ENCODE measurements around the gene CNPY1. TPM values are rescaled to one million over a fixed set of nuclear protein-coding genes. Genes with fewer than 3 reads are reported as not detected.

CNPY1 gene
- total RNA-seq, 2 donors from 2014 or later: not detected

- no peak for DNase-seq
- H3K9me3 ChIP-seq (ENCODE audit: control insufficient read depth, low read length, poor library complexity, severe bottlenecking): no peaks in the 10 kb centered on the region
- Mint-ChIP-seq H3K4me3 (no peak overlapping the region), H3K27ac (no peak overlapping the region), H3K27me3 (peaks cover 77% of the 10 kb centered on the region), H3K36me3 (ENCODE audit: low read depth) (peaks cover 3% of the 10 kb centered on the region), H3K4me1 (peaks cover 13% of the 10 kb centered on the region)
- ATAC-seq: no peak
Observed at GRCh38 chr7:155470186-155470487, 76.2 kb downstream of the CNPY1 start.

GRCh38 chr7:155469311-155470185 lies 76.8 kb downstream of the CNPY1 start:
- DNase-seq (no peak), ATAC-seq (no peak)
- peaks cover 72% of the 10 kb centered on the region for H3K27me3 Mint-ChIP-seq
- H3K36me3 Mint-ChIP-seq (ENCODE audit: low read depth): peaks cover 3% of the 10 kb centered on the region
- H3K9me3 ChIP-seq (ENCODE audit: control insufficient read depth, low read length, poor library complexity, severe bottlenecking): no peaks in the 10 kb centered on the region
- peaks cover 13% of the 10 kb centered on the region for H3K4me1 Mint-ChIP-seq
- H3K4me3 Mint-ChIP-seq: peak overlapping the region; percentile 55
- H3K27ac Mint-ChIP-seq: no peak overlapping the region

GRCh38 chr7:155468785-155469148 lies 77.6 kb downstream of the CNPY1 start:
- peaks cover 72% of the 10 kb centered on the region for H3K27me3 Mint-ChIP-seq
- H3K9me3 ChIP-seq (ENCODE audit: control insufficient read depth, low read length, poor library complexity, severe bottlenecking): no peaks in the 10 kb centered on the region
- DNase-seq: no peak
- H3K4me3 Mint-ChIP-seq: peak overlapping the region; percentile 55
- no peak for ATAC-seq
- H3K4me1 Mint-ChIP-seq: peaks cover 13% of the 10 kb centered on the region
- peaks cover 3% of the 10 kb centered on the region for H3K36me3 Mint-ChIP-seq (ENCODE audit: low read depth)
- no peak overlapping the region for H3K27ac Mint-ChIP-seq

GRCh38 chr7:155467846-155468784 lies 78.2 kb downstream of the CNPY1 start:
- peak; percentile 51 for ATAC-seq

GRCh38 chr7:155466814-155467733 lies 79.3 kb downstream of the CNPY1 start:
- DNase-seq (no peak), ATAC-seq (peak; percentile 53)
- peaks cover 69% of the 10 kb centered on the region for H3K27me3 Mint-ChIP-seq
- no peak overlapping the region for H3K27ac Mint-ChIP-seq
- peaks cover 15% of the 10 kb centered on the region for H3K4me1 Mint-ChIP-seq
- H3K4me3 Mint-ChIP-seq: peak overlapping the region; percentile 45
- peaks cover 6% of the 10 kb centered on the region for H3K36me3 Mint-ChIP-seq (ENCODE audit: low read depth)
- H3K9me3 ChIP-seq (ENCODE audit: control insufficient read depth, low read length, poor library complexity, severe bottlenecking): no peaks in the 10 kb centered on the region

More at GRCh38 chr7:155467846-155468784, 78.2 kb downstream of the CNPY1 start:
- Mint-ChIP-seq H3K4me1 (peaks cover 13% of the 10 kb centered on the region), H3K27me3 (peaks cover 72% of the 10 kb centered on the region), H3K4me3 (peak overlapping the region; percentile 55), H3K27ac (no peak overlapping the region), H3K36me3 (ENCODE audit: low read depth) (peaks cover 6% of the 10 kb centered on the region)
- H3K9me3 ChIP-seq (ENCODE audit: control insufficient read depth, low read length, poor library complexity, severe bottlenecking): no peaks in the 10 kb centered on the region
- no peak for DNase-seq

GRCh38 chr7:155466142-155466813 lies 80.1 kb downstream of the CNPY1 start:
- H3K36me3 Mint-ChIP-seq (ENCODE audit: low read depth): peaks cover 6% of the 10 kb centered on the region
- peak overlapping the region; percentile 45 for H3K4me3 Mint-ChIP-seq
- H3K4me1 Mint-ChIP-seq: peaks cover 15% of the 10 kb centered on the region
- peaks cover 69% of the 10 kb centered on the region for H3K27me3 Mint-ChIP-seq
- H3K27ac Mint-ChIP-seq: no peak overlapping the region
- no peaks in the 10 kb centered on the region for H3K9me3 ChIP-seq (ENCODE audit: control insufficient read depth, low read length, poor library complexity, severe bottlenecking)
- DNase-seq (no peak), ATAC-seq (no peak)

GRCh38 chr7:155465761-155466141 lies 80.6 kb downstream of the CNPY1 start:
- no peak overlapping the region for H3K4me3 Mint-ChIP-seq
- ATAC-seq (no peak), DNase-seq (no peak)
- no peak overlapping the region for H3K27ac Mint-ChIP-seq
- peaks cover 6% of the 10 kb centered on the region for H3K36me3 Mint-ChIP-seq (ENCODE audit: low read depth)
- no peaks in the 10 kb centered on the region for H3K9me3 ChIP-seq (ENCODE audit: control insufficient read depth, low read length, poor library complexity, severe bottlenecking)
- H3K4me1 Mint-ChIP-seq: peaks cover 12% of the 10 kb centered on the region
- peaks cover 69% of the 10 kb centered on the region for H3K27me3 Mint-ChIP-seq

- no peak for ATAC-seq
- Mint-ChIP-seq H3K4me3 (no peak overlapping the region), H3K36me3 (ENCODE audit: low read depth) (peaks cover 6% of the 10 kb centered on the region), H3K4me1 (peaks cover 10% of the 10 kb centered on the region), H3K27ac (no peak overlapping the region), H3K27me3 (peaks cover 69% of the 10 kb centered on the region)
- no peak for DNase-seq
- no peaks in the 10 kb centered on the region for H3K9me3 ChIP-seq (ENCODE audit: control insufficient read depth, low read length, poor library complexity, severe bottlenecking)
Observed at GRCh38 chr7:155464948-155465739, 81.2 kb downstream of the CNPY1 start.

- peaks cover 10% of the 10 kb centered on the region for H3K36me3 Mint-ChIP-seq (ENCODE audit: low read depth)
- no peak overlapping the region for H3K27ac Mint-ChIP-seq
- ATAC-seq: no peak
- peaks cover 12% of the 10 kb centered on the region for H3K4me1 Mint-ChIP-seq
- DNase-seq: no peak
- no peaks in the 10 kb centered on the region for H3K9me3 ChIP-seq (ENCODE audit: control insufficient read depth, low read length, poor library complexity, severe bottlenecking)
- H3K27me3 Mint-ChIP-seq: peaks cover 69% of the 10 kb centered on the region
- no peak overlapping the region for H3K4me3 Mint-ChIP-seq
Observed at GRCh38 chr7:155464183-155464582, 82.2 kb downstream of the CNPY1 start.

GRCh38 chr7:155463114-155463811 lies 83.1 kb downstream of the CNPY1 start:
- no peaks in the 10 kb centered on the region for H3K9me3 ChIP-seq (ENCODE audit: control insufficient read depth, low read length, poor library complexity, severe bottlenecking)
- Mint-ChIP-seq H3K4me1 (peaks cover 10% of the 10 kb centered on the region), H3K27ac (no peak overlapping the region), H3K27me3 (peaks cover 61% of the 10 kb centered on the region), H3K4me3 (no peak overlapping the region), H3K36me3 (ENCODE audit: low read depth) (peaks cover 8% of the 10 kb centered on the region)
- DNase-seq (no peak), ATAC-seq (no peak)

GRCh38 chr7:155462163-155462735 lies 84.1 kb downstream of the CNPY1 start:
- no peaks in the 10 kb centered on the region for H3K9me3 ChIP-seq (ENCODE audit: control insufficient read depth, low read length, poor library complexity, severe bottlenecking)
- H3K27ac Mint-ChIP-seq: no peak overlapping the region
- H3K27me3 Mint-ChIP-seq: peaks cover 61% of the 10 kb centered on the region
- DNase-seq (no peak), ATAC-seq (no peak)
- H3K4me3 Mint-ChIP-seq: no peak overlapping the region
- H3K36me3 Mint-ChIP-seq (ENCODE audit: low read depth): peaks cover 8% of the 10 kb centered on the region
- H3K4me1 Mint-ChIP-seq: peaks cover 11% of the 10 kb centered on the region

All from T-helper 17 cell (primary cell).